Stomach (tissue), 4 donors: ENCODE measurements around the gene FERMT3.

Experiments
- EP300 ChIP-seq: sonication (generic); formaldehyde crosslinking; IDR thresholded peaks from one replicate; pipeline ENCODE4 v1.6.1; 2017; ENCODE audit warnings: antibody characterized with exemption
- POLR2A ChIP-seq, 4 donors: fragments of 450-650 bp; IDR thresholded peaks; one replicate each; pipeline ENCODE4 v1.6.1; 2016; ENCODE audit warnings: antibody characterized with exemption in 4 of 4, control low read depth in 2 of 4, mild to moderate bottlenecking in 1 of 4, moderate library complexity in 1 of 4
- POLR2AphosphoS5 ChIP-seq, 3 donors: sonication (generic); formaldehyde crosslinking; IDR thresholded peaks; one replicate each; pipeline ENCODE4 v1.6.1; 2016; ENCODE audit warnings: antibody characterized with exemption in 3 of 3
- TF ChIP-seq, protein P1 (sequence below), 7 experiments: fragments of 450-650 bp in 4 of 7; fragments of 200-600 bp in 3 of 7; sonication (generic) in 3 of 7; IDR thresholded peaks; one replicate each; pipeline ENCODE4 v1.5.1; 2016 to 2019; ENCODE audit warnings: antibody characterized with exemption in 7 of 7, control low read depth in 2 of 7, mild to moderate bottlenecking in 1 of 7

DNA sequence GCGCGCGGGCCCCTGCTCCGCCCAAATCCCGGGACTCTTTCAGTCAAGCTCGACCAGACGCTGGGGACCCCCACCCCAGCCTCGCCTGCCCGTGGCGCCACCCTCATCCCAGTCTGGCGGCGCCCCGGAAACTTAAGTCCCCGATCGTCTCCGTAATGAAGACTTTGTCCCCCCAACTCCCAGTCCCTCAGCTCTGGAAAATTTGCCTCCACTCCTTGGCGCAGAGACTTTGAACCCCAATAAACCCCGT, 45.2 kb downstream of the FERMT3 start:
- TF ChIP-seq, protein P1, sequence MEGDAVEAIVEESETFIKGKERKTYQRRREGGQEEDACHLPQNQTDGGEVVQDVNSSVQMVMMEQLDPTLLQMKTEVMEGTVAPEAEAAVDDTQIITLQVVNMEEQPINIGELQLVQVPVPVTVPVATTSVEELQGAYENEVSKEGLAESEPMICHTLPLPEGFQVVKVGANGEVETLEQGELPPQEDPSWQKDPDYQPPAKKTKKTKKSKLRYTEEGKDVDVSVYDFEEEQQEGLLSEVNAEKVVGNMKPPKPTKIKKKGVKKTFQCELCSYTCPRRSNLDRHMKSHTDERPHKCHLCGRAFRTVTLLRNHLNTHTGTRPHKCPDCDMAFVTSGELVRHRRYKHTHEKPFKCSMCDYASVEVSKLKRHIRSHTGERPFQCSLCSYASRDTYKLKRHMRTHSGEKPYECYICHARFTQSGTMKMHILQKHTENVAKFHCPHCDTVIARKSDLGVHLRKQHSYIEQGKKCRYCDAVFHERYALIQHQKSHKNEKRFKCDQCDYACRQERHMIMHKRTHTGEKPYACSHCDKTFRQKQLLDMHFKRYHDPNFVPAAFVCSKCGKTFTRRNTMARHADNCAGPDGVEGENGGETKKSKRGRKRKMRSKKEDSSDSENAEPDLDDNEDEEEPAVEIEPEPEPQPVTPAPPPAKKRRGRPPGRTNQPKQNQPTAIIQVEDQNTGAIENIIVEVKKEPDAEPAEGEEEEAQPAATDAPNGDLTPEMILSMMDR (IDR thresholded peaks at IDR 0.05), result no peak
- TF ChIP-seq POLR2AphosphoS5 (IDR thresholded peaks at IDR 0.05) (no peak), POLR2A (IDR thresholded peaks at IDR 0.05) (no peak), EP300 (no peak)
